Astrocyte of the spinal cord (primary cell): Measurements from ENCODE around the gene IQGAP3.

Experiments used
- DNase-seq: peaks from one replicate; pipeline ENCODE4 v3.0.0; 2011; ENCODE audit warnings: low read depth, low spot score
- H3K4me3 ChIP-seq: 2 replicates; pipeline ENCODE4 v1.5.1; 2011; ENCODE audit warnings: low read depth, mild to moderate bottlenecking, low read length, moderate library complexity
- in situ Hi-C: cut with HindIII; loops from 2 replicates; pipeline ENCODE4 v1.10.0; 2017; ENCODE audit warnings: low sequenced_read_pairs
- TF ChIP-seq, protein P1 (sequence below): IDR thresholded peaks from 2 replicates; pipeline ENCODE4 v1.5.1; 2012; ENCODE audit warnings: low read depth, mild to moderate bottlenecking, low read length, inconsistent platforms

IQGAP3 gene

DNA sequence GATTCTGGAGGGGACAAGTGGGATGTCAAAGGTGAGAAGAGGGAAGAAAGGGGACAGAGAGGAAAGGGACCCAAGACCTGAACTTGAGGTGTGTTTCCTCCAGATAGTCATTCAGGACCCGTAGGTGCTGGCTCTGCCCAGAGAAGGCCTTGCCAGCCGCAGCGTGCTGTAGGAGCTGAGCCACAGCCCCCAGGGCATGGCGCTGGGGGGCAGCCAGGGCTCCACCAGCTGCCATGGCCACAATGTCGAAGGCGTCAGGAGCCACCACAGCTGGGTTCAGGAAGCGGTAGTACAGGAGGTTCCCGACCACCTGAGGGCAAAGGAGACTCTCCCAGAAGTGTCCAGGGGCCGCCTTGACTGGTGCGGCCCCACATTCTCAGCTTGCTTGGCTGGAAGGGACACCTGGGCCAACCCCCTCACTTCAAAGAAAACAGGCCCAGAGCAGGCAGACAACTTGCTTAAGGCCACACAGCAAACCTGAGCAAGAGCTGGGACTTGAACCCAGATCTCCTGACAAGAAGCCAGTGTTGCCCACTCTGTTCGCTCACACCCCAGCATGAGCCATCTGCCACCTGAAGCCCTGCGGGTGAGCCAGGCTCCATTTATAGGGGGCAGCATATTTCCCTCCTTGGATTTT is 37.8 kb downstream of the IQGAP3 start:
- TF ChIP-seq, protein P1, sequence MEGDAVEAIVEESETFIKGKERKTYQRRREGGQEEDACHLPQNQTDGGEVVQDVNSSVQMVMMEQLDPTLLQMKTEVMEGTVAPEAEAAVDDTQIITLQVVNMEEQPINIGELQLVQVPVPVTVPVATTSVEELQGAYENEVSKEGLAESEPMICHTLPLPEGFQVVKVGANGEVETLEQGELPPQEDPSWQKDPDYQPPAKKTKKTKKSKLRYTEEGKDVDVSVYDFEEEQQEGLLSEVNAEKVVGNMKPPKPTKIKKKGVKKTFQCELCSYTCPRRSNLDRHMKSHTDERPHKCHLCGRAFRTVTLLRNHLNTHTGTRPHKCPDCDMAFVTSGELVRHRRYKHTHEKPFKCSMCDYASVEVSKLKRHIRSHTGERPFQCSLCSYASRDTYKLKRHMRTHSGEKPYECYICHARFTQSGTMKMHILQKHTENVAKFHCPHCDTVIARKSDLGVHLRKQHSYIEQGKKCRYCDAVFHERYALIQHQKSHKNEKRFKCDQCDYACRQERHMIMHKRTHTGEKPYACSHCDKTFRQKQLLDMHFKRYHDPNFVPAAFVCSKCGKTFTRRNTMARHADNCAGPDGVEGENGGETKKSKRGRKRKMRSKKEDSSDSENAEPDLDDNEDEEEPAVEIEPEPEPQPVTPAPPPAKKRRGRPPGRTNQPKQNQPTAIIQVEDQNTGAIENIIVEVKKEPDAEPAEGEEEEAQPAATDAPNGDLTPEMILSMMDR, result no peak
- DNase-seq, result no peak
- in situ Hi-C loops, result no loop called here
- H3K4me3 ChIP-seq, result no peak overlapping the region

DNA sequence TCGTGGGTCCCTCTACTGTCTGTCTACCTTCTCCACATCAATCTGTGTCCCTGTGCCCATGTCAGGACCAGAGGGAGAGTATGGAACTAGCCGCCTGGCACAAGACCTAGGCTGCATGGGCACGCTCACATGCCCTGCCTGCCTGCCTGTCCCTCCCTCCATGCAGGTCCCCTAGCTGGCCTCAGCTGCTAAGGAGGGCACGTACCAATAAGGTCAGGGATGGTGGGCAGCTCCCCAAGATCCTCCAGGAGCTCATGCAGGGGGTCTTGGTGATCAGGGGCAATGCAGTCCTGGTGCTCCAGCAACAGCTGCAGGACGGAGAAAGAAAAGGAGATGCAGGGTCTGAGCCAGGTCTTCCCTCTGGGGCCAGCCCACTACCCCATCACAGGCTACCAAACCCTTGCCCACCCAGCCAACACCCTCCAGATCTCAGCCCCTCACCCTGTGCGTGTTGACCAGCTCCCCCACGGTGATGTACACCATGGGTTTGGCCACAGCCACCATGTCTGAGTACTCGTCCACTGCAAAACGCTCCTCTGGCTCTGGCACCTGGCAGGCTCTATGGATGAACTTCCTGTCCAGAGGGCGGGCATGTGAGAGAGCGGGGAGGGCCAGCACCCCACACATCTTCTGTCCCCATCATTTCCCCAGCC is 38.7 kb downstream of the IQGAP3 start:
- TF ChIP-seq, protein P1, result no peak
- no peak for DNase-seq
- H3K4me3 ChIP-seq, result no peak overlapping the region
- in situ Hi-C loops, result no loop called here

DNA sequence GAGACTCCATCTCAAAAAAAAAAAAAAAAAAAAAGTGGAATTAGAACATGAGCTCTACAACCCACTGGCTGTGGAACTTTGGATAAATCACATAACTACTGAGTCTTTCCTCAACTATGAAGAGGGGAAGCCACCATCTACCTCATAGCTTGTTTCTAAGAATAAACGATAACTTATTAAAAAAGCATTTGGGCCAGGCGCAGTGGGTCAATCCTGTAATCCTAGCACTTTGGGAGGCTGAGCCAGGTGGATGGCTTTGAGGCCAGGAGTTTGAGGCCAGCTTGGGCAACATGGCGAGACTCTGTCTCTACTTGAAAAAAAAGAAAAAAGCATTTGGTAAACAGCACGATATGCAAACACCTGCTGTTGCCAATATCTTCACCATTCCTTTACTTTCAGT is 40.0 kb downstream of the IQGAP3 start:
- TF ChIP-seq, protein P1, result no peak
- no peak overlapping the region for H3K4me3 ChIP-seq
- in situ Hi-C loops, result no loop called here
- DNase-seq, result no peak

DNA sequence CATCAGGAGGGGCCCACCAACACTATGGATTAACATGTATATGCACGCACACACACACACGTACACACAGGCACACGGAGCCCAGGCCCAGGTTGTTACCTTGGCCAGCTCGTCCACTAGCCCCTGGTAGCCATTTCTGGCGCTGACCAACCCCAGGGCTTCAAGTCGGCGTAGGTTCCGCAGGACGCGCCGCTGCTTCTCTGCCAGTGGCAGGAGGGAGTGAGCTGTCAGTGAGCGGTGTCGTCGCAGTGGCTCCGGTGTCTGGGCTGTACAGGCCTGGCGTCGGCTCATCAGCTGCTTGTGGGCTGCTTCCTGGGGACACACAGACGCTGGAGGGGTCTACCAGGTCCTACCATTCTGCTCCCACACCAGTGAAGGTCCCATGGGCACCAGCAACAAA is 42.4 kb downstream of the IQGAP3 start:
- H3K4me3 ChIP-seq, result no peak overlapping the region
- no peak for DNase-seq
- in situ Hi-C loops, result no loop called here
- TF ChIP-seq, protein P1, result no peak

DNA sequence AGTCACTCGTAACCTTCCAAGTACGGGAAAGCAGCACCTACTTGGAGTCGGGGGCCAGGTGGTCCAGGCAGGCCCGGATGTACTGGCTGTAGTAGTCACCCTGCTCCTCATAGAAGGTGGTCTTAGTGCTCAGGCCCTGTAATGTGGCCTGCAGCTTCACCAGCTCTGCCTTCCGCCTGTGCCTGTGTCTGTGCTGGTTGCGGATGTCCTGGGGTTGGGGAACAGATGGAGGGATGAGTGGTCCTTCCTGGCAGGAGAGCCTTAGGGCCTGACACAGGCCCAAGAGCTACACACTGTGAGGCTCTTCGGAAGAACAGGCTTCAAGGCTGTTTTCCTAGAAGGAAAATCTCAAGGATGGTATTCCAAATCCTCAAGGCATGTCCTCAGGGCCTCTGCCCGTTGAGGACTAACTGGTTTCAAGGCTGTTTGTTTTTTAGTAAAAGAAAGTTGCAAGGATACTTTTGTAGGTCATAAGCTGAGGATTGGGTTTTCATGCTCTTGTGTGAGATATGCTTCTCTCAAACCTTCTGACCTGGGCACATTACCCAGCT is 43.4 kb downstream of the IQGAP3 start:
- TF ChIP-seq, protein P1, result no peak
- no peak for DNase-seq
- in situ Hi-C loops, result no loop called here
- H3K4me3 ChIP-seq, result no peak overlapping the region

DNA sequence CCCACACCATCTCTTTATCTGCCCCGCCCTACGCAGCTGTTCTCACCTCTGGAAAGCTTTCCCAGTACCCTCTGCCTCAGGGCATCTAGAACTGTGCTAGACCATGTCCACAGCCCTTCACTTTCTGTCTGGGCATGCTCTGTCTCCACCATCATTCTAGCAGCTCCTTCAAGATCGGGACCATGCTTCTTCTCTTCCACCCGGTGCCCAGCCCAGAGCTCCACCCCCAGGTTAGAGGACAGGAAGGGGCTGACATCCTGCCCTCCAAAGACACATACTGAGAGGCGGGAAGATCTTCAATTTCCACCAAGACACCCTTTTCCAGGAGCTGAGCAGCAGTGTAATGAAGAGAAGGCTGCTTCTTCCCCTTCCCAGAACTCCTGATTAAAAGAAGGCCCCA is 44.1 kb downstream of the IQGAP3 start:
- in situ Hi-C loops, result no loop called here
- TF ChIP-seq, protein P1, result no peak
- no peak for DNase-seq
- H3K4me3 ChIP-seq, result no peak overlapping the region
